Measurements from ENCODE around the gene SFMBT2.
A peak's percentile ranks its signal among the peaks of the same experiment; 100 is the strongest.

SFMBT2 gene

DNA sequence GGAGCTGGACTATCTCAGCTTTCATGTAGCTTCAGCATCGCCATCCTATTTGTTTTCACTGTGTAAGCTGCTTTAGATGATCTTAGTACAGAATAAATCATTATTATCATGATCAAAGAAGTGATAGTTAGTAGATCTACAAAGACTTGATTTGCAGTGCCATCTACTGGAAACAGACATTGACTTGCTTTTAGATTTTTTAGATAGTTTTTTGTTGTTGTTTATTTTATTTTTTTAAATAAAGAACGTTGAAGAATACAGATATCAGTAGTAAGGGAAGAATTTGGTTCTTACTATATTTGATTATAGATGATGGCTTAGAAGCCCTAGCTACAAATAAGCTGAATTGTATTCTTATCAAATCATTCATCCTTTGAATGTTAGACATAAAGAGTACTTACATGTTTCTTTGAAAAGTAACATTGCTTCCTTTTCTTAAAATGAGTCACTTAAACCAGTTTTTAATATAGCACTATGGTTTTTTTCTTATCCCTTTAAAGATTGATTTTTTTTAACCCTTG is 6.3 kb upstream of the SFMBT2 start:
- H3K4me3 ChIP-seq (replicated peaks; ENCODE audit: low read depth, low read length): no peak overlapping the region
- DNase-seq (ENCODE audit: low read depth): peak; percentile 74
- TF ChIP-seq, protein P1, sequence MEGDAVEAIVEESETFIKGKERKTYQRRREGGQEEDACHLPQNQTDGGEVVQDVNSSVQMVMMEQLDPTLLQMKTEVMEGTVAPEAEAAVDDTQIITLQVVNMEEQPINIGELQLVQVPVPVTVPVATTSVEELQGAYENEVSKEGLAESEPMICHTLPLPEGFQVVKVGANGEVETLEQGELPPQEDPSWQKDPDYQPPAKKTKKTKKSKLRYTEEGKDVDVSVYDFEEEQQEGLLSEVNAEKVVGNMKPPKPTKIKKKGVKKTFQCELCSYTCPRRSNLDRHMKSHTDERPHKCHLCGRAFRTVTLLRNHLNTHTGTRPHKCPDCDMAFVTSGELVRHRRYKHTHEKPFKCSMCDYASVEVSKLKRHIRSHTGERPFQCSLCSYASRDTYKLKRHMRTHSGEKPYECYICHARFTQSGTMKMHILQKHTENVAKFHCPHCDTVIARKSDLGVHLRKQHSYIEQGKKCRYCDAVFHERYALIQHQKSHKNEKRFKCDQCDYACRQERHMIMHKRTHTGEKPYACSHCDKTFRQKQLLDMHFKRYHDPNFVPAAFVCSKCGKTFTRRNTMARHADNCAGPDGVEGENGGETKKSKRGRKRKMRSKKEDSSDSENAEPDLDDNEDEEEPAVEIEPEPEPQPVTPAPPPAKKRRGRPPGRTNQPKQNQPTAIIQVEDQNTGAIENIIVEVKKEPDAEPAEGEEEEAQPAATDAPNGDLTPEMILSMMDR (IDR thresholded peaks at IDR 0.05; ENCODE audit: low read length, missing control alignments): peak; percentile 46

DNA sequence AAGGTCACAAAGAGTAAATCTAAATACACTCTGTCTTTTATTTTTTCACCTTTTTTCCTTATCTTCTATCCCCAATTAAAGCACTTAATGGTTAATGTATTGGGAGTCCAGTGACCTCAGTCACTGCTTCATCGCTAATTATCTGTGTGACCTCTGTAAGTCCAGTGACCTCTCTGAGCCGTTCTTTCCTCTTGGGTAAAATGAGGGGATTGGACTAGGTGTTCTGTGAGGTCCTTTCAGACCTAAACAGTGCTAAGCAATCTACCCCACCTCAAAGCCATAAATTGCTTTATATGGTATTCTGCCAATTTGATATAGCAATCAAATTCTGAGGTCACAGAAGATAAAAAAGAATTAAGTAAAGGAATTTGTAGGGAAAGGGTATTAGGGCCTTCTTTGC is 3.9 kb upstream of the SFMBT2 start:
- DNase-seq (ENCODE audit: low read depth): no peak
- H3K4me3 ChIP-seq (replicated peaks; ENCODE audit: low read depth, low read length): no peak overlapping the region
- TF ChIP-seq, protein P1 (IDR thresholded peaks at IDR 0.05; ENCODE audit: low read length, missing control alignments): no peak

- TF ChIP-seq, protein P1 (IDR thresholded peaks at IDR 0.05; ENCODE audit: low read length, missing control alignments): no peak
- H3K4me3 ChIP-seq (replicated peaks; ENCODE audit: low read depth, low read length): no peak overlapping the region
Observed at GRCh38 chr10:7412928-7413282, 2.1 kb upstream of the SFMBT2 start.

DNA sequence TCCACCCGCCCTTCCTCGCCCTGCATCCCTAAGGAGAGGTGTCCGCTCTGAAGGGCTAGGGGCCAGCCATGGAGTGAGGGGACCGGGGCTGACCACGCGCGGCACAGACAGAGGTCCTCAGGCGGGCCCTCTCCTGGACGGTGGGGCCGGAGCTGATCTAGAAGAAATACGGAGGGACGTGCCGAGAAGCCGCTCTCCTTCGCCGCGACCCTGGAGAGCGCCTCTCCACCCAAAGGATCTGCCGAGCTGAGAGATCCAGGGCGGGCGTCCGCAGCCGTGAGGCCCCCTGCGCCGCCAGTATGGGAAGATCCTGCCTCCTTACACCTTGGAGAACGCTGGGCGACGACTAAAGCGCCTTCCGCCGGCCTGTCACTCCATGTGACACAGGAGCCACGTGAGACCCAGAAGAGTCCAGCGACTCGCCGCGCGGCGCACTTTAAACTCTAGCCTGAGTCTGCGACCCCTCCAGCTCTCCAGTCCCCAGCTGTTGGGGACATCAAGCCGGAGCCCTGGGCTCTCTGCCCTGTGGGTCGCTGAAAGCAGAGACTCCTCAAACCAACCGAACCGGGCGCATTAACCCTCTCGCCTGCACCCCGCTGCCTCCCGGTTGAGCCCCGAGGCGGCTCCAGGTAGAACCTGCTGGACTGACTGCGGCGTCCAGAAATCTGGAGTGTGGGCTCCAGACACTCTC is 1.5 kb upstream of the SFMBT2 start:
- DNase-seq (ENCODE audit: low read depth): no peak
- no peak overlapping the region for H3K4me3 ChIP-seq (replicated peaks; ENCODE audit: low read depth, low read length)

More at GRCh38 chr10:7412928-7413282, 2.1 kb upstream of the SFMBT2 start:
- no peak for DNase-seq (ENCODE audit: low read depth)

DNA sequence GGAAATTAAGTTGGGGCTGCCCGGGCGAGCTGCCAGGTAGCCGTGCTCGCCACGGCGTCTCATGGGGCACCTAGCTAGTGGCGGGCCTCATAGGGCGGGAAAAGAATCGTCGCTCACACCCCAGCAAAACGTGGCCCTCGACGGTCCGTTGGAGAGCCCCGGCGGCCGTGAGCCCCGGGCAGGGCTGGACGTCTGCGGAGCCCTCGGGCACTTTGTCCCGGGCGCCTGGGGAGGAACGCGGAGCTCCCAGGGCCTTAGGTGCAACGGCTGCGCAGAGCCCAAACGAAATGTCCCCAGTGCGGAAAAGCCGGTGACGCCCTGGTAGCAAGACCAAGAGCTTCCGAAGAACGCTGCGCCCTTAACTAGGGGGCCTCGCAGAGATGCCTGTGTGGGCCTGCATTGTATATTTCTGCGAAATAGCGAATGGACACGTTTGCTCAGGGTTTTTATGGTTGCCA is 866 bp upstream of the SFMBT2 start:
- no peak overlapping the region for H3K4me3 ChIP-seq (replicated peaks; ENCODE audit: low read depth, low read length)
- TF ChIP-seq, protein P1 (IDR thresholded peaks at IDR 0.05; ENCODE audit: low read length, missing control alignments): no peak
- DNase-seq (ENCODE audit: low read depth): no peak

More for the DNA sequence above, 1.5 kb upstream of the SFMBT2 start:
- TF ChIP-seq, protein P1 (IDR thresholded peaks at IDR 0.05; ENCODE audit: low read length, missing control alignments): no peak

GRCh38 chr10:7410301-7410861 is 453 bp downstream of the SFMBT2 start:
- peak overlapping the region; percentile 62 for H3K4me3 ChIP-seq (replicated peaks; ENCODE audit: low read depth, low read length)
- peak; percentile 17 for DNase-seq (ENCODE audit: low read depth)
- TF ChIP-seq, protein P1 (IDR thresholded peaks at IDR 0.05; ENCODE audit: low read length, missing control alignments): no peak

Data from fibroblast of pulmonary artery (primary cell).